ENCODE measurements around the gene OBSCN.

The OBSCN gene

GRCh38 chr1:228272331-228272791 is 64.5 kb downstream of the OBSCN start:
- TF ChIP-seq, protein P1, sequence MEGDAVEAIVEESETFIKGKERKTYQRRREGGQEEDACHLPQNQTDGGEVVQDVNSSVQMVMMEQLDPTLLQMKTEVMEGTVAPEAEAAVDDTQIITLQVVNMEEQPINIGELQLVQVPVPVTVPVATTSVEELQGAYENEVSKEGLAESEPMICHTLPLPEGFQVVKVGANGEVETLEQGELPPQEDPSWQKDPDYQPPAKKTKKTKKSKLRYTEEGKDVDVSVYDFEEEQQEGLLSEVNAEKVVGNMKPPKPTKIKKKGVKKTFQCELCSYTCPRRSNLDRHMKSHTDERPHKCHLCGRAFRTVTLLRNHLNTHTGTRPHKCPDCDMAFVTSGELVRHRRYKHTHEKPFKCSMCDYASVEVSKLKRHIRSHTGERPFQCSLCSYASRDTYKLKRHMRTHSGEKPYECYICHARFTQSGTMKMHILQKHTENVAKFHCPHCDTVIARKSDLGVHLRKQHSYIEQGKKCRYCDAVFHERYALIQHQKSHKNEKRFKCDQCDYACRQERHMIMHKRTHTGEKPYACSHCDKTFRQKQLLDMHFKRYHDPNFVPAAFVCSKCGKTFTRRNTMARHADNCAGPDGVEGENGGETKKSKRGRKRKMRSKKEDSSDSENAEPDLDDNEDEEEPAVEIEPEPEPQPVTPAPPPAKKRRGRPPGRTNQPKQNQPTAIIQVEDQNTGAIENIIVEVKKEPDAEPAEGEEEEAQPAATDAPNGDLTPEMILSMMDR (IDR thresholded peaks at IDR 0.05; ENCODE audit: low read depth, low read length, missing control alignments), result no peak
- H3K4me3 ChIP-seq (replicated peaks; ENCODE audit: low read depth, low read length), result no peak overlapping the region
- DNase-seq (ENCODE audit: extremely low read depth, low read depth), result no peak

GRCh38 chr1:228272831-228273571 is 65.2 kb downstream of the OBSCN start:
- TF ChIP-seq, protein P1 (IDR thresholded peaks at IDR 0.05; ENCODE audit: low read depth, low read length, missing control alignments), result no peak
- DNase-seq (ENCODE audit: extremely low read depth, low read depth), result no peak
- no peak overlapping the region for H3K4me3 ChIP-seq (replicated peaks; ENCODE audit: low read depth, low read length)

GRCh38 chr1:228273720-228274451 is 66.0 kb downstream of the OBSCN start:
- H3K4me3 ChIP-seq (replicated peaks; ENCODE audit: low read depth, low read length), result no peak overlapping the region
- TF ChIP-seq, protein P1 (IDR thresholded peaks at IDR 0.05; ENCODE audit: low read depth, low read length, missing control alignments), result no peak
- DNase-seq (ENCODE audit: extremely low read depth, low read depth), result no peak

DNA sequence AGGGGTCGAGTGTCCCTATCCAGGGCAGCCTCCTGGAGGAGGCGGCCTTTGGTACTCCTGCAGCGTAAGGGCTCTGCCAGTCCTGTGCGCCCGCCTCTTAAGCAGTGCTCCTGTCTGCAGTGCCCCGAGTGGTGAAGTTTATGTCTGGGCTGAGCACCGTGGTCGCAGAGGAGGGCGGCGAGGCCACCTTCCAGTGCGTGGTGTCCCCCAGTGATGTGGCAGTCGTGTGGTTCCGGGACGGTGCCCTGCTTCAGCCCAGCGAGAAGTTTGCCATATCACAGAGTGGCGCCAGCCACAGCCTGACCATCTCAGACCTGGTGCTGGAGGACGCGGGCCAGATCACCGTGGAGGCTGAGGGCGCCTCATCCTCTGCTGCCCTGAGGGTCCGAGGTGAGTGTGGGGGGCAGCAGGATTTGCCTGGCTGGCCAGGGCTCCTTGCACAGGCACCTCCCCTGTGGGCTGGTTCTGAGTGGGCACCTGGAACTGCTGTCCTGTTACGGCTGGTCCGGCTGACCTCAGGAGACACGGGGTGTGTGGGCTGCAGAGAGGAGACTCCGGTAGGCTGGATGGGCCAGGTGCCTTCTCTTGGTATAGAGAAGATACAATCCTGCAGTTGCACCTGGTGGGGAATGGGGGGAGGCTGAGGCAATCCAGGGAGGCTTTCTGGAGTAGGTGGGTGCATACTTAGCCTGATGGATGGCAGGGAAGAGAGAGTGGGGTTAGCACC is 66.8 kb downstream of the OBSCN start:
- DNase-seq (ENCODE audit: extremely low read depth, low read depth), result no peak
- H3K4me3 ChIP-seq (replicated peaks; ENCODE audit: low read depth, low read length), result peak overlapping the region; percentile 55
- TF ChIP-seq, protein P1 (IDR thresholded peaks at IDR 0.05; ENCODE audit: low read depth, low read length, missing control alignments), result no peak

GRCh38 chr1:228275179-228275429 is 67.3 kb downstream of the OBSCN start:
- DNase-seq (ENCODE audit: extremely low read depth, low read depth), result no peak
- H3K4me3 ChIP-seq (replicated peaks; ENCODE audit: low read depth, low read length), result peak overlapping the region; percentile 55
- TF ChIP-seq, protein P1 (IDR thresholded peaks at IDR 0.05; ENCODE audit: low read depth, low read length, missing control alignments), result no peak

DNA sequence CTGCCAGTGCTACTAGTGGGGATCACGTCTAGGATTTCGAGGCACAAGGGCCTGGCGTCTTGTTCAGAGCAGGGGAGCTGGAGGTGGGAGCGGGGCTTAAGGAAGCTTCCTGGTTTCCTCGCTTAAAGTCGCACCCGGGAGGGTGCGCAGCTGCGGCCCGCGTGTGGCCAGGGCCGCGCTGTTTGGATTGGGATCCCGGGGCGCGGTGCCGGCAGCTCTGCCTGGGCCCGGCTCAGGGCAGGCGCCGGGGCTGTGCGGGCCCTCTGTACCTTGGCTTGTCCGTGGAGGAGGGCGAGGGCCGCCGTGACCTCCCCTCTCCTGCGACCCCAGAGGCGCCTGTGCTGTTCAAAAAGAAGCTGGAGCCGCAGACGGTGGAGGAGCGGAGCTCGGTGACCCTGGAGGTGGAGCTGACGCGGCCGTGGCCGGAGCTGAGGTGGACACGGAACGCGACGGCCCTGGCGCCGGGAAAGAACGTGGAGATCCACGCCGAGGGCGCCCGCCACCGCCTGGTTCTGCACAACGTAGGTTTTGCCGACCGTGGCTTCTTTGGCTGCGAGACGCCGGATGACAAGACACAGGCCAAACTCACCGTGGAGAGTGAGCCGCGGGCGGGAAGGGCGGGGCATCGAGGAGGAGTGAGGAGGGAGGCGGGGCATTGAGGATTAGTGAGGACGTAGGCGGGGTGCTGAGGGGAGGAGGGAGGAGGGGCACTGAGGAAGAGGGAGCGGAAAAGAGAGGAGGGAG is 67.8 kb downstream of the OBSCN start:
- TF ChIP-seq, protein P1 (IDR thresholded peaks at IDR 0.05; ENCODE audit: low read depth, low read length, missing control alignments), result no peak
- peak; percentile 59 for DNase-seq (ENCODE audit: extremely low read depth, low read depth)
- peak overlapping the region; percentile 55 for H3K4me3 ChIP-seq (replicated peaks; ENCODE audit: low read depth, low read length)

Measured in HFF-Myc (cell line).